ENCODE data around the gene CCDC66.

GRCh38 chr3:56613016-56613415 is 56.0 kb downstream of the CCDC66 start:
- no peak for TF ChIP-seq CTCF (conservative IDR thresholded peaks at IDR 0.05; ENCODE audit: low read depth in 2 of 2)
- TF ChIP-seq EZH2 (IDR thresholded peaks at IDR 0.05; ENCODE audit: low read depth, unreplicated experiment): no peak
- TF ChIP-seq REST (IDR thresholded peaks at IDR 0.05; ENCODE audit: unreplicated experiment): no peak
- no peak for TF ChIP-seq POLR2AphosphoS5 (IDR thresholded peaks at IDR 0.05; ENCODE audit: low read depth)
- TF ChIP-seq ZNF114 (CRISPR knock-in tag; IDR thresholded peaks at IDR 0.05): no peak
- no peak for TF ChIP-seq JUNB (IDR thresholded peaks at IDR 0.05; ENCODE audit: unreplicated experiment)
- no peak for TF ChIP-seq CREB1 (CRISPR knock-in tag; IDR thresholded peaks at IDR 0.05; ENCODE audit: low read depth)
- TF ChIP-seq EZH2phosphoT487 (IDR thresholded peaks at IDR 0.05; ENCODE audit: unreplicated experiment): no peak
